HUES6 (cell line): ENCODE results near the gene FBXO24.
A peak's percentile ranks its signal among the peaks of the same experiment; 100 is the strongest.
"Not testable (repeated sequence)": the region's sequence is repeated elsewhere in the genome, so short reads cannot be mapped to it uniquely, and the experiment has no call there.

ENCODE experiments used
- H3K27ac ChIP-seq: 2 replicates; pipeline ENCODE4 v1.7.0; 2013; ENCODE audit warnings: low read depth, mild to moderate bottlenecking, low read length, inconsistent platforms
- H3K27me3 ChIP-seq: 2 replicates; pipeline ENCODE4 v1.6.1; 2013; ENCODE audit warnings: low read length; ENCODE audit not compliant: control insufficient read depth, insufficient read depth
- H3K36me3 ChIP-seq: 2 replicates; pipeline ENCODE4 v1.6.1; 2013; ENCODE audit warnings: low read length; ENCODE audit not compliant: control insufficient read depth, insufficient read depth
- H3K4me1 ChIP-seq: 2 replicates; pipeline ENCODE4 v1.6.1; 2013; ENCODE audit warnings: low read length; ENCODE audit not compliant: control insufficient read depth, insufficient read depth
- H3K4me3 ChIP-seq: 2 replicates; pipeline ENCODE4 v1.5.1; 2013; ENCODE audit warnings: low read depth, low read length
- H3K9ac ChIP-seq: one replicate; pipeline ENCODE4 v1.6.1; 2013; ENCODE audit warnings: mild to moderate bottlenecking, low read length
- H3K9me3 ChIP-seq: 2 replicates; pipeline ENCODE4 v1.6.1; 2013; ENCODE audit warnings: low read depth, low read length; ENCODE audit not compliant: control insufficient read depth, insufficient read depth

The FBXO24 gene

GRCh38 chr7:100545360-100546128 is 40.6 kb upstream of the FBXO24 start:
- Histone ChIP-seq H3K36me3 (peaks cover 17% of the 10 kb centered on the region), H3K4me3 (peak overlapping the region; percentile 1; the same call in 1 of the 2 replicates), H3K9me3 (no peaks in the 10 kb centered on the region), H3K4me1 (peaks cover 56% of the 10 kb centered on the region), H3K27ac (peak overlapping the region; percentile 44; the same call in 1 of the 2 replicates), H3K9ac (peak overlapping the region; percentile 43), H3K27me3 (no peaks in the 10 kb centered on the region)

GRCh38 chr7:100546129-100546925 is 39.8 kb upstream of the FBXO24 start:
- no peak overlapping the region for H3K4me3 ChIP-seq
- H3K9me3 ChIP-seq = no peaks in the 10 kb centered on the region
- H3K36me3 ChIP-seq = peaks cover 19% of the 10 kb centered on the region
- H3K9ac ChIP-seq = peak overlapping the region; percentile 30
- H3K27ac ChIP-seq = peak overlapping the region; percentile 44; the same call in 1 of the 2 replicates
- no peaks in the 10 kb centered on the region for H3K27me3 ChIP-seq
- H3K4me1 ChIP-seq = peaks cover 56% of the 10 kb centered on the region

- Histone ChIP-seq H3K4me1 (peaks cover 52% of the 10 kb centered on the region), H3K27me3 (no peaks in the 10 kb centered on the region), H3K36me3 (peaks cover 21% of the 10 kb centered on the region), H3K4me3 (no peak overlapping the region), H3K9ac (peak overlapping the region; percentile 14), H3K9me3 (no peaks in the 10 kb centered on the region), H3K27ac (0 out of 2 replicates have a peak overlapping the region, but pooled peaks have one; percentile 44)
These were observed 39.0 kb upstream of the FBXO24 start for GRCh38 chr7:100546926-100547800.

GRCh38 chr7:100547872-100548271 is 38.3 kb upstream of the FBXO24 start:
- H3K36me3 ChIP-seq = peaks cover 28% of the 10 kb centered on the region
- no peak overlapping the region for H3K27ac ChIP-seq

GRCh38 chr7:100548446-100548845 is 37.7 kb upstream of the FBXO24 start:
- H3K4me3 ChIP-seq, H3K27me3 ChIP-seq, H3K27ac ChIP-seq, H3K9ac ChIP-seq, H3K9me3 ChIP-seq: not testable (repeated sequence)
- Histone ChIP-seq H3K4me1 (peaks cover 44% of the 10 kb centered on the region), H3K36me3 (peaks cover 34% of the 10 kb centered on the region)

More at GRCh38 chr7:100547872-100548271, 38.3 kb upstream of the FBXO24 start:
- Histone ChIP-seq H3K27me3 (no peaks in the 10 kb centered on the region), H3K9me3 (no peaks in the 10 kb centered on the region), H3K9ac (peak overlapping the region; percentile 14), H3K4me1 (peaks cover 46% of the 10 kb centered on the region), H3K4me3 (no peak overlapping the region)

- Histone ChIP-seq H3K27ac (no peak overlapping the region), H3K4me3 (no peak overlapping the region), H3K9me3 (no peaks in the 10 kb centered on the region), H3K36me3 (peaks cover 58% of the 10 kb centered on the region), H3K4me1 (peaks cover 4% of the 10 kb centered on the region; the same call in 1 of the 2 replicates), H3K9ac (no peak overlapping the region), H3K27me3 (no peaks in the 10 kb centered on the region)
These were observed 33.6 kb upstream of the FBXO24 start for GRCh38 chr7:100552532-100552931.

GRCh38 chr7:100553032-100553431 is 33.1 kb upstream of the FBXO24 start:
- Histone ChIP-seq H3K27ac (no peak overlapping the region), H3K27me3 (no peaks in the 10 kb centered on the region), H3K36me3 (peaks cover 59% of the 10 kb centered on the region), H3K9ac (no peak overlapping the region), H3K4me1 (peaks cover under 1% of the 10 kb centered on the region; the same call in 1 of the 2 replicates), H3K9me3 (no peaks in the 10 kb centered on the region), H3K4me3 (no peak overlapping the region)

GRCh38 chr7:100555701-100556100 is 30.4 kb upstream of the FBXO24 start:
- H3K27me3 ChIP-seq = no peaks in the 10 kb centered on the region
- H3K4me1 ChIP-seq = no peaks in the 10 kb centered on the region
- H3K9me3 ChIP-seq = no peaks in the 10 kb centered on the region
- H3K9ac ChIP-seq = no peak overlapping the region
- H3K4me3 ChIP-seq = no peak overlapping the region
- H3K36me3 ChIP-seq = peaks cover 42% of the 10 kb centered on the region
- no peak overlapping the region for H3K27ac ChIP-seq

- Histone ChIP-seq H3K27me3 (no peaks in the 10 kb centered on the region), H3K36me3 (peaks cover 41% of the 10 kb centered on the region), H3K4me1 (no peaks in the 10 kb centered on the region), H3K27ac (no peak overlapping the region), H3K9me3 (no peaks in the 10 kb centered on the region), H3K9ac (no peak overlapping the region), H3K4me3 (no peak overlapping the region)
These were observed 29.6 kb upstream of the FBXO24 start for GRCh38 chr7:100556541-100556940.

GRCh38 chr7:100559127-100559526 is 27.0 kb upstream of the FBXO24 start:
- Histone ChIP-seq H3K27ac (no peak overlapping the region), H3K27me3 (no peaks in the 10 kb centered on the region), H3K9ac (no peak overlapping the region), H3K36me3 (peaks cover 26% of the 10 kb centered on the region), H3K4me3 (no peak overlapping the region), H3K4me1 (0 out of 2 replicates have a peak, but pooled peaks cover 2% of the 10 kb centered on the region), H3K9me3 (no peaks in the 10 kb centered on the region)
